Small intestine (tissue), 7 donors: ENCODE results near the gene SLAMF9. TPM values are rescaled to one million over a fixed set of nuclear protein-coding genes. Genes with fewer than 3 reads are reported as not detected.

ENCODE experiments used
- DNase-seq, 2 donors: peaks; one replicate each; pipeline versions ENCODE4 v3.0.0 to v3.0.0-alpha.2; 2013
- FAIRE-seq: peaks from 2 replicates; lab custom pipeline; 2012; peaks lifted over from hg19 to GRCh38; lab: Jason Lieb, UNC
- H3K27ac ChIP-seq, 3 donors: one replicate each; pipeline ENCODE4 v1.5.1; 2013; ENCODE audit warnings: low read length in 2 of 3, mild to moderate bottlenecking in 2 of 3, control low read depth in 1 of 3, inconsistent platforms in 1 of 3, low read depth in 1 of 3, moderate library complexity in 1 of 3
- H3K27me3 ChIP-seq, 3 donors: one replicate each; pipeline ENCODE4 v1.6.1; 2013; ENCODE audit warnings: low read length in 3 of 3, inconsistent platforms in 1 of 3; ENCODE audit not compliant: control insufficient read depth in 3 of 3, insufficient read depth in 3 of 3
- H3K36me3 ChIP-seq, 3 donors: one replicate each; pipeline ENCODE4 v1.6.1; 2013; ENCODE audit warnings: low read length in 3 of 3, inconsistent platforms in 1 of 3, low read depth in 1 of 3, mild to moderate bottlenecking in 1 of 3, moderate library complexity in 1 of 3; ENCODE audit not compliant: control insufficient read depth in 3 of 3, insufficient read depth in 2 of 3
- H3K4me1 ChIP-seq, 3 donors: one replicate each; pipeline ENCODE4 v1.6.1; 2013; ENCODE audit warnings: low read length in 2 of 3, inconsistent platforms in 1 of 3, low read depth in 1 of 3, mild to moderate bottlenecking in 1 of 3, moderate library complexity in 1 of 3; ENCODE audit not compliant: control insufficient read depth in 3 of 3, insufficient read depth in 2 of 3
- H3K4me3 ChIP-seq, 3 donors: one replicate each; pipeline ENCODE4 v1.5.1; 2013; ENCODE audit warnings: low read length in 3 of 3, control low read depth in 1 of 3, inconsistent platforms in 1 of 3, low read depth in 1 of 3, mild to moderate bottlenecking in 1 of 3, moderate library complexity in 1 of 3
- H3K9me3 ChIP-seq, 2 donors: one replicate each; pipeline ENCODE4 v1.6.1; 2013; ENCODE audit warnings: low read depth in 1 of 2, low read length in 1 of 2; ENCODE audit not compliant: control insufficient read depth in 2 of 2, insufficient read depth in 1 of 2
- WGBS, 3 donors: extraction: QIAGEN DNeasy Blood & Tissue Kit; methylation state at CpG; one replicate each; pipeline ENCODE4 v1.1.7; 2013; 5-methylcytosine and 5-hydroxymethylcytosine counted together
- polyA plus RNA-seq, 4 donors: library from polyadenylated mRNA; stranded (reverse) in 3 of 4; unstranded in 1 of 4; fragments of 200-250 nt in 3 of 4; fragments of 120-200 nt in 1 of 4; gene quantifications; one replicate each; pipeline versions ENCODE4 v1.2.1 to v1.2.3, GENCODE V29; 2013
- donor health status: healthy with polysubstance abuse.
- donor health status: control.
- donor health status: control.
- donor health status: Bipolar disorder and iron deficiency.
- donor health status: healthy.

Gene SLAMF9
- polyA plus RNA-seq, 4 donors, result 0.12 TPM; not detected in 3

GRCh38 chr1:159949981-159950381 is 4.1 kb downstream of the SLAMF9 start:
- DNase-seq, result no peak
- 86 to 96% (median 92%) methylated on average over 4 of the region's 4 CpGs for WGBS, 3 donors

GRCh38 chr1:159949123-159949522 is 4.9 kb downstream of the SLAMF9 start:
- Histone ChIP-seq H3K36me3 (peaks cover 0 to under 1% (median 0%) of the 10 kb centered on the region in 3 donors), H3K4me3 (no peak overlapping the region), H3K27me3 (no peaks in the 10 kb centered on the region), H3K27ac (peak overlapping the region in 2 of 3 donors; percentile 30 to 63), H3K9me3 (no peaks in the 10 kb centered on the region), H3K4me1 (peaks cover 2 to 30% (median 2%) of the 10 kb centered on the region in 3 donors)
- WGBS, 3 donors, result 29 to 61% (median 38%) methylated on average over 6 of the region's 6 CpGs
- FAIRE-seq (no peak), DNase-seq (peak in 1 of 2 donors; percentile 81)

More at GRCh38 chr1:159949981-159950381, 4.1 kb downstream of the SLAMF9 start:
- no peaks in the 10 kb centered on the region for H3K27me3 ChIP-seq
- H3K4me1 ChIP-seq, result peaks cover 2 to 24% (median 2%) of the 10 kb centered on the region in 3 donors
- FAIRE-seq, result no peak
- H3K27ac ChIP-seq, result no peak overlapping the region
- H3K36me3 ChIP-seq, result no peaks in the 10 kb centered on the region
- H3K9me3 ChIP-seq, result no peaks in the 10 kb centered on the region
- no peak overlapping the region for H3K4me3 ChIP-seq

GRCh38 chr1:159947942-159948341 is 6.1 kb downstream of the SLAMF9 start:
- WGBS, 3 donors, result 54 to 69% (median 62%) methylated on average over 1 of the region's 1 CpG
- H3K27me3 ChIP-seq, result no peaks in the 10 kb centered on the region
- DNase-seq (no peak), FAIRE-seq (no peak)
- peaks cover 0 to 8% (median 0%) of the 10 kb centered on the region in 3 donors for H3K36me3 ChIP-seq
- peaks cover 2 to 34% (median 4%) of the 10 kb centered on the region in 3 donors for H3K4me1 ChIP-seq
- H3K27ac ChIP-seq, result no peak overlapping the region
- H3K9me3 ChIP-seq, result no peaks in the 10 kb centered on the region
- H3K4me3 ChIP-seq, result no peak overlapping the region

GRCh38 chr1:159946242-159947187 is 7.5 kb downstream of the SLAMF9 start:
- Histone ChIP-seq H3K4me3 (peak overlapping the region in 2 of 3 donors; percentile 57 to 64), H3K4me1 (peaks cover 2 to 47% (median 4%) of the 10 kb centered on the region in 3 donors), H3K9me3 (no peaks in the 10 kb centered on the region), H3K36me3 (peaks cover 0 to 21% (median 0%) of the 10 kb centered on the region in 3 donors), H3K27ac (peak overlapping the region in 2 of 3 donors; percentile 6 to 46), H3K27me3 (no peaks in the 10 kb centered on the region)
- no peak for FAIRE-seq
- no peak for DNase-seq
- 40 to 51% (median 44%) methylated on average over 9 of the region's 9 CpGs for WGBS, 3 donors

GRCh38 chr1:159945483-159946241 is 8.4 kb downstream of the SLAMF9 start, which contains the start of gene IGSF9:
TSS of gene IGSF9 (minus strand) at chr1:159945613. CDS start at chr1:159943454, 2,159 bp downstream.
- FAIRE-seq (no peak), DNase-seq (peak; percentile 84 to 96)
- peaks cover 0 to 30% (median 0%) of the 10 kb centered on the region in 3 donors for H3K36me3 ChIP-seq
- H3K4me1 ChIP-seq, result peaks cover 2 to 56% (median 4%) of the 10 kb centered on the region in 3 donors
- no peaks in the 10 kb centered on the region for H3K27me3 ChIP-seq
- WGBS, 3 donors, result 2% methylated on average over 49 to 58 of the region's 58 CpGs
- H3K9me3 ChIP-seq, result no peaks in the 10 kb centered on the region
- H3K27ac ChIP-seq, result peak within 1 kb of the TSS in 2 of 3 donors; percentile 78 to 97
- H3K4me3 ChIP-seq, result peak within 1 kb of the TSS in 2 of 3 donors; percentile 57 to 64

GRCh38 chr1:159944623-159945455 is 9.2 kb downstream of the SLAMF9 start:
- peak in 1 of 2 donors; percentile 79 for DNase-seq
- WGBS, 3 donors, result 31 to 38% (median 34%) methylated on average over 11 of the region's 11 CpGs
- peaks cover 0 to 36% (median 0%) of the 10 kb centered on the region in 3 donors for H3K36me3 ChIP-seq
- peak overlapping the region in 2 of 3 donors; percentile 78 to 97 for H3K27ac ChIP-seq
- H3K4me1 ChIP-seq, result peaks cover 3 to 64% (median 9%) of the 10 kb centered on the region in 3 donors
- no peak for FAIRE-seq
- H3K9me3 ChIP-seq, result no peaks in the 10 kb centered on the region
- peak overlapping the region in 2 of 3 donors; percentile 57 to 64 for H3K4me3 ChIP-seq
- no peaks in the 10 kb centered on the region for H3K27me3 ChIP-seq

GRCh38 chr1:159943908-159944622 is 10.0 kb downstream of the SLAMF9 start:
- H3K4me3 ChIP-seq, result peak overlapping the region in 2 of 3 donors; percentile 57 to 64
- peak overlapping the region in 2 of 3 donors; percentile 63 to 97 for H3K27ac ChIP-seq
- no peaks in the 10 kb centered on the region for H3K9me3 ChIP-seq
- H3K27me3 ChIP-seq, result no peaks in the 10 kb centered on the region
- DNase-seq (no peak), FAIRE-seq (no peak)
- H3K4me1 ChIP-seq, result peaks cover 5 to 65% (median 8%) of the 10 kb centered on the region in 3 donors
- WGBS, 3 donors, result 61 to 80% (median 64%) methylated on average over 9 of the region's 9 CpGs
- H3K36me3 ChIP-seq, result peaks cover 0 to 40% (median 0%) of the 10 kb centered on the region in 3 donors
